GM18861 (cell line): ENCODE data around the gene PPM1L.

Source experiments
- ATAC-seq: cut with Tn5 transposase; IDR thresholded peaks from one replicate; pipeline ENCODE4 v1.9.1; 2021; ENCODE audit not compliant: unreplicated experiment

The PPM1L gene

DNA sequence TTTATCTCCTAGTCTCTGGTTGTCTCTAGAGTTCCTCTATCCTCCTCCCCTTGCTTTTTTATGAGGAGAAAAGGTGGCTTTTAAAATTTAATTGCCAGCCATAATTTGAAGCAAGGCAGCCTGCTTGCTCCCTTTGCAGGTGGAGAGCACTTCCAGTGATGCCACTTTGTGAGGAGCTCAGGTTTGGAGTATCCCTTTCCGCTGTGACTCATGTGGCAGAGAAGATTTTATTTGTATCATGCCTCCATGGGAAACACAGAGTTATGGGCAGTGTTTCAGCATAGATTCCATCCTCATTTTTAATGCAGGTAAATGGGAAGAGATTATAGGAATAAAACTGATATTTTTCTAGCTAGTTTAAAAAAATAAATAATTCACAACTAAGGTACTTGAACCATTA is 7.0 kb downstream of the PPM1L start:
- no peak for ATAC-seq

DNA sequence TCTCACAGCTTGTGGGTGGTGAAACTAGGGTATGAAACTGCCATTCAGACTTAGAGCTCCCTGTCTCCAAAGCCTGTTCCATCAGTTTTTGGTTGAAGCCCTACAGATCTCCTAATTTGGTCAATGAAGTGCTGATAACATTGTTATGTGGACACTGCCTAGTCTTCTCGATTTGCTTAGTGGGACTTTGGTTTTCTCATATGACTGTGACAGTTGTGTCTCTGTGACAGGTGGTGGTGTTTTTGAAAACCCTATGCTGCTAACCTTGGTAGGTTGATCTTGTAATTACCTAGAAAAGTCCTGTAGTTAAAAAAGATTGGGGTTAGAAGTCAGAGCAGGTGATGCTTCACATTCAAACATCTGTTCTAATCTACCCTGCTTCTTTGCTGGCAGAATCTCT is 9.2 kb downstream of the PPM1L start:
- no peak for ATAC-seq

DNA sequence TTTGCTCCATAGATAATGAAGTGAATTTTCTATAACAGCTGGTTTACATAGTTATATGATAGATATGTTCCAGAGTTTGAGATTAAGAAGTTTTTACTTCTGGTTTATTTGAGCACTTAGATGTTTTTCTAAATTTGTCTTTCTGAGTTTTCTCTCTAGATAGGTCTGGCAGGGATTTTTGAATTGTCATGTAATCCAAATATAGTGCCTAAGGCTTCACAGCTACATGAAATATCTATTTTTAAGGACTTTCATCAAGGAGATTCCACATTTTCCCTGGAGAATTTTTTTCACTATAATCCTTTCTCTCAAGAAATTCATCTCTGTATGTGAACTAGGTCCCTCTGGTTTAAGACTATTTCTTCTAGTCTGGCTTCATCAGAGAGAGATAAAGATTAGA is 12.0 kb downstream of the PPM1L start:
- ATAC-seq, result no peak

DNA sequence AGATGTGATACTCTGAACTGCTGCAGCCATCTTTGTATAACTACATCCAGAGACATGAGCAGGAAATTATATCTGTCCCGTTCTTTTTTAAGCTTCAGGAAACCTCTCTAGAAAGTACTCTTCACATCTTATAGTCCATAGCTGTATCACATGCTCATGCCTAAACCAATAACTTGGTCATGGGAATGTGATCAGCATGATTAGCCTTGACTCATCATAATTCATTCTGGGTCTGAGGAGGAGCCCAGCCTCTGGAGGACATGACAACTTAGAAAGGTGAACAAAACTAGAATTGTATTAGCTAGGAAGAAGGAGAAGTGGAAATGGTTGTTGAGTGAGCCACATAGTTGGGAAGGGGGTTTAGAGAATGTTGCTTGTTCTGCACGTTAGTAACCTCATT is 12.9 kb downstream of the PPM1L start:
- no peak for ATAC-seq

DNA sequence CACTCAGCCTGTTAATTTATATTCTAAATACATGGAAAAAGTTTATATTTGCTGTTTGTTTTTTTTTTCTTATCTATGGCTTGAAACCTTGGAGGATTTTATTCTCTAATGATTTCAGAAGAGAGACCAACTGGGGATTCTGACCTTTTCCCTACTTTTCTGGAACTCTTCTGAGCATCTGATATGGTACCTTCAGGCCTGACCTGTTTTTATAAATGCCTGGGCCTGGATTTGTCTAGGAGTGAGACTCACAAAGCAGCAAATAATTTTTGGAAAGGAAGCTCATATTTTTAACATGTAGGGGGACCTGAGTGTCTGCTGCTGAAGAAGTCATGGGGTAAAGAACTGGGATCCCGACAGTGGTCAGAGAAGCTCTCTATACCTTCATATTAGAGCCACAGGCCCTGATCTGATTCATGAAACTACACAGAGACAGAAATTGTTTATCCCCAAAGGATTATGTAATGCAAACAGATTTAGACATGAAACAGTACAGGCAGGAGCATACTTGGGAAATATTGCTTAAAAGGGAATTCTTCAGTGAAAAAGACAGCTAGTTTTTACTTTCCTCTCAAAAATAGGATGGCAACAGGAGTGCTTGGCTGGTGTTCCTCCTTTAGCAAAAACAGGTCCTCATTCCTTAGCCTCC is 15.9 kb downstream of the PPM1L start:
- no peak for ATAC-seq

DNA sequence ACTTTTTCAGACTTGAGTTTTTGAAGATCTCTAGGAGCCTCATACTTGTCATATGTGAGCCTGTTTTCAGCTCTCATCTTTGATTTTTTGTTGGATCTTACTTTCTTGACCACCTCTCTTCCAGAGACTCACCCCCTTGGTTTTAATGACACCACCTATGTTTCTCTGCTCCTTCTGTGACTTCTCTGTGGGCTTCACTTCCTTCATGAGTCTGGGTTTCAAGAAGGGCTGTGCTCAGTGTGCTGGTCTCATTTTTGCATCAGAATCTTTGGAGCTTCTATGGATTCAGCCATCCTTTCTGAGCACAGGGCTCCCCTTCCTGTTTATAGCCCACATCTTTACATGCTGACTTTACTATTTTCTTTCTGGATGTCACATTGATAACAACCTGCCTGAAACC is 17.7 kb downstream of the PPM1L start:
- ATAC-seq, result no peak

DNA sequence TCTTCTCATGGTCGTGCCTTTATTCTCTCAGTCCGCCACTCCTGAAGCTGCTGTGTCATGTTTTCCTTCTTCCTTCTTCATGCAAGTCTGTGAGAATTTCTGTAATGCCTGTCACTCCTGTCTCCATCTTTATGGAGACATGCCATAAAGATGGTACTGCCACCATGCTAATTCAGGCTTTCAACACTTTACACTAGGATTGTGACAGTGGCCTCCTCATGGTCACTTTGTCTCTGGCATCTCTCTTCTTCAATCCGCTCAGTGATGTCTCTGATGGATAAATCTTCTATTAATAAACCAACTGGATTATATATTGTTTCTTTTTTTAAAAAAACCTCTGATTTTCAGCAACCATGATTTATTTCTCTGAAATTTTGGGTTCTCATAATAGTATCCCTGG is 18.1 kb downstream of the PPM1L start:
- no peak for ATAC-seq

DNA sequence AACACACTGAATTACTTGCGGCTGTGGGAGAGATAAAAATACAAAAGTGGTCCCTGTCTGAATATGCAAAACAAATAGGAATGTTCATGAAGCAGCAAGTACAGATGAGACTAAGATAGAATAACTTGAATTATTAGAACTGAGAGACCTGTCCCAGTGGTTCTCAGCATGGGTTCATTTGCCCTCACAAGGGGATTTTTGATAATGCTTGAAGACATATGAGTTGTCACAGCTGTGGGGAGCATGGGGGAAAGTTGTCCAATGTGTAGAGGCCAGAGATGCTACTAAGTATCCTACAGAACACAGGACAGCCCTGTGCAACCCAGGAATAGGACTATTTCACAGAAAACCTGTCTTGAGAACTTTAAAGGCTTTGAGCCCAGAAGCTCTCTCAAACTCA is 22.4 kb downstream of the PPM1L start:
- ATAC-seq, result no peak

DNA sequence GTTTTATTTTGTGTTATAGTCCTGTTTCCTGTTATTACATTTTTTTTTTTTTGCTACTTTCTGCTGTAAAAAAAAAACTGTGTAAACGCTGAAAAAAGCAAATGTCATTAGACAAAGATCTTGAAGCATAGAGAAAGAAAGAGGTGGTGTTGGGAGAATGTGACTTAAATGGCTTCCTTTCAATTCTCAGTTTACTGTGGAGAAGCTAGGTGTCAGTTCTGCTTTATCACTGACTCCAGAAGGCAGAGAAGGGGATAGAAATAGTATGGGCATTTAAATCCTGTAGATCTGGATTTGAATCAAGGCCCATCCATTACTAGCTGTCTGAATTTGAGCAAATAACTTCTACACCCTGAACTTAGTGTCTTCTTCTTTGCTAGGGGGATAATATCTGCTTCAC is 23.0 kb downstream of the PPM1L start:
- no peak for ATAC-seq

DNA sequence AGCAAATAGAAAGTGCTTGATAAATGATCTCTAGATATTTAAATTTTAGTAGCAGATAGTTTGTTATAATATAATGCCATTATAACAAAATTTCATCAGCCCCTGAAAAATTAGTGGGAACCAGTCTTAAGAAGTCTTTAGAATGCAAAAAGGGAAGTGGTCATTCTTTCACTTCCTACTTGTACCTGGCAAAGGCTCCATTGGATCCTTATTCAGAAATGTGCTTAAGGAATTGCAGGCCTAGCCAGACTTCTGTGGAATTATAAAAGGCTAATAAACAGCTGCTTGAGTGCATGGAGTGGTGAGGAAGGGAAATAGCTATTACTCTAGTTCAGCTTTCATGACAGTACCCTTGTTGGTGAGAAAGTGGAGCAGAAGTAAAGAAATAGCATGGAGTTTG is 24.2 kb downstream of the PPM1L start:
- ATAC-seq, result no peak

DNA sequence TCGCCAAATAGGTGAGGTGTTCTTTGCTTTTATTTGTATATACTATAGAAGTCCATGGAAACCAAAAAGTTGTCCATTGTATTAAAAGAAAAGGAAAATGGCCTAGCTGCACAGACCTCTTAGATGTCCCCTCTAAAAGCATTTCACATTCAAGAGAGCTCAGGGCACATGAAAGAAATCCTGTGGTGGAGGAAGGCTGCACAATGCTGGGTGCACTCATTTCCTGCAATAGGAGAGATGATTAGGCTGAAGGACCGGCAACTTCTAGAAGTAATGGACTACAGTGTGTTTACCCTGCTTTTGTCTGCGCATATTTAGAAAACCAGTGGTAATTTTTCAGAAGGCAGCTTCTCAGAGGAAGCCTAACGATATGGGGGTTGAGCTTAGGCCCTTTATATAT is 25.4 kb downstream of the PPM1L start:
- ATAC-seq, result no peak

DNA sequence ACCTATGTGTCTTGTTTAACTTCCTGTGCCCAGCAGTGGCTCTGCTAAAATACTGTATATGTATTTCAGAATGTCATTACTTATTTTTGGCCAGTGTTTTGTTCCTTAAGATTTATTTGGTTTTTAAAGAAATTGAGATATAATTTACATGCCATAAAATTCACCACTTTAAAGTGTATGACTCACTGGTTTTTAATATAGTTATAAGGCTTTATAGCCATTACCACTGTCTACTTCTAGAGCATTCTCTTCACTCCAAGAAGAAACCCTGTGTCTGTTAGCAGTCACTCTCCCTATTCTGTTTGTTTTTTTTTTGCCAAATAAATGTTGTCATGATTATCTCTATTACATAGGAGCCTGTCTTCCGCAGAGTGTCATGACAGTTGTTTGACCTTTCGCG is 25.8 kb downstream of the PPM1L start:
- no peak for ATAC-seq

DNA sequence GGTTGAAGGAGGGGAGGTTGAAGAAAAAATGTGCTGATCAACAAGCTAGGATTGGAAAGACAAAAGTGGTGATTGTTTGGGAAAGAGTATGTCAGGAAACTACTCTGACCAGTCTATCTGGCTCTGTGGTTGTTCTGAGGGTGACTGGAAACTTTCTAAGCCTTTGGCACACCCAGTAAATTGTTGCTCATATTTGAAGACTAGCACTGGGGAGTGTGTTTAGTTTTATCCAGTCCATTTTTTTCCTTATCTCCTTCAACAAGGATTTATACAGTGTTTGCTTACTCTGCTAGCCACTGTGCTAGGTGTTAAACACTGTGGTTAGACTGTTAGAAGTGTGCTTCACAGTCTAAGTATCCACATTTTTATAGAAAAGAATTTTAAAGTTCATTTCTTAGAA is 28.8 kb downstream of the PPM1L start:
- ATAC-seq, result no peak

DNA sequence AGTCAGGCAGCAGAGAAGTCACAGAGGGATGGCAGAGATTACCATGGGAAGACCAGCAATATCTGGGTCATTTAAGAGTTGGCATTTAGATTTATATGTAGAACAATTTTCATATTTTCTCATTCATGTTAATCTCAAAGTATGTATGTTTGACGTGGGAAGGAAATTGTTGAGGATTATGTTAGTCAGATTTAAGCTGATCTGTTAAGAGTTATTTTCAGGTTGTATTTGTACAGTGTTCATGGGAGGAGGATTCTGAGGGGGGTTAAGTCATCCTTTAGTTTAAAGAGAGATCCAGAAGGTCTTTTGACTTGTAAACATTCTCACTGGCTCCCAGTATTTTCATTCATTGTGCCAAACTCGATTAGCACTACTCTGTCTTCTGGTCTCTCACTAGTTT is 34.7 kb downstream of the PPM1L start:
- ATAC-seq, result no peak

DNA sequence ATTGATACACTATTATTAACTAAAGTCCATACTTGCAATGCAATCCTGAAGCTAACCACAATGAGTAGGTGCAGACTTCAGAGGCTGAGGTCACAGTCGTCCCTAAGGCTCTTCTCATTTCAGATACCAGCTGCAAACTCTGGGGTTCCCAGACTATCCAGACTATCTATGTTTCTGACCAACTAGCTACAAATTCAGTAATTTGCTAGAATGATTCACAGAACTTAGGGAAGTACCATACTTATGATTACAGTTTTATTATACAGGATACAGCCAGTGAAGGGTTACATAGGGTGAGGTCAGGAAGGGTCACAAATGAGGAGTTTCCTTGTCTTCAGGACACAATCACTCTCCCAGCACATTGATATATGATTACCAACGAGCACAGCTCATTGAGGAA is 36.5 kb downstream of the PPM1L start:
- ATAC-seq, result no peak

DNA sequence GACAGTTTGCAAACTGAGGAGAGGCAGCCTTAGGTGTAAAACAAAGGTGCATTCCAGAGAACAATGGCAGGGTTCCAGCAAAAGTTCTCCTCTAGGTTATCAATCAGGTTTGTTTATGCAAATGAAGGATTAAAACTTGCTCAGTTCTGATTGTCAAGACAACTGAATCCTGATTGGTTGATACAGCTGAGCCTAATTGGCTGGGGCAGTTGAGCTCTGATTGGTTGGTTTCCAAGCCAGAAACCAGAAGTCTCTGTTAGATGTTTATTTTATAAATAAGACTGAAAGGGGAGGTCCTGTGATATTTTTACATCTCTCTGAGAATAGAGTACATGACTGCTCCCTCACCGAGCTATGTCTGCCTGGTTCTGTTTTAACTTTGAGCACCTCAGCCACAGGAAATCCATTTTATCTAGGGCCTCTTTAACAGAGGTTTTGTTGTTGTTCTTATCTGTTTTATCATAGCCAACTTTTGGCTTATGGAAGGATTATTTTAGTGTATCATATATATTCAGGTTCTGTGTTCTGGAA is 37.8 kb downstream of the PPM1L start:
- no peak for ATAC-seq

DNA sequence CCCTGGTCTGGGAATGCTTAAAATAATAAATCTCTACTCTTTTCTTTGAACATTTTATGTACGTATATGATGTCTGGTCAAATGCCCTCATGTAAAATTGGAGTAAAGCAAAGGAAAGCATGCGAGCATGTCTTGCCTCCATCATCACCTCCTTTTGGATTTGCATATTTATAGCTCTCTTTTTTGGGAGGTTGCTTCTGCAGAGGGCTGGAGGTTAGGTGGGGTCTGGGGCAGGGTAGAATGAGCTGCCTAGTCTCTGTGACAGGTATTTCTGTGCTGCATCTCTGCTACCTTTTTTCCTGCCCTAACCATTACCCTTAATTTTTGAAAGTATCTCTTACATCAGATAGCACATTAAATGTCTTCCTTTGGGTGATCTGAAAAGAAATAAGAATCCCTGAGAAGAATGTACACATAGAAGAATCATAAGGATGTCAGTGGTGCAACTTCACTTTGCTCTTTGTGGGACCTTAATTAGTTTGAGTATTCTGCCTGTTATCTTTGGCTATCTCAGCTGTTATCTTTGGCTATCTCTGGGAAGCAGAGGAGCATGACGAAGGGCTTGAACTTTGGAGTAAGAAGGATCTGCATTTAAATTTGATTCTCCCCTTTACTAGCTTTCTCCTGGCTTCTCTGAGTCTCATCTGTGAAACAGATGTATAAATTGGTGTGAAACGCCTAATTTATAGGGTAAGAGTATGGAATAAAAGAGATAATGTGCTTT is 40.2 kb downstream of the PPM1L start:
- no peak for ATAC-seq

DNA sequence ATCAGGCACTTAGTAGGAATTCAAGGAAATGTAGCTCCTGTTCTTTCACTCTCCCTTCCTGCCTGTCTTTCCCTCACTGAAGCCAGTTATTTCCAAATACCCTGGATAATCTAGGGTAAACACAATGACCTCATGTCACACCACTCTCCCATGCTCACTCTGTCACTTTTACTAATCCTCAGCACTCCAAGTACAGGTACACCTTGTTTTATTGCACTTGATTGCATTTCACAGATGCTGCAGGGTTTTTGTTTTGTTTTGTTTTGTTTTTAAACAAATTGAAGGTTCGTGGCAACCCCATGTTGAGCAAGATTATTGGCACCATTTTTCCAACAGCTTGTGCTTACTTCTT is 40.8 kb downstream of the PPM1L start:
- ATAC-seq, result no peak

DNA sequence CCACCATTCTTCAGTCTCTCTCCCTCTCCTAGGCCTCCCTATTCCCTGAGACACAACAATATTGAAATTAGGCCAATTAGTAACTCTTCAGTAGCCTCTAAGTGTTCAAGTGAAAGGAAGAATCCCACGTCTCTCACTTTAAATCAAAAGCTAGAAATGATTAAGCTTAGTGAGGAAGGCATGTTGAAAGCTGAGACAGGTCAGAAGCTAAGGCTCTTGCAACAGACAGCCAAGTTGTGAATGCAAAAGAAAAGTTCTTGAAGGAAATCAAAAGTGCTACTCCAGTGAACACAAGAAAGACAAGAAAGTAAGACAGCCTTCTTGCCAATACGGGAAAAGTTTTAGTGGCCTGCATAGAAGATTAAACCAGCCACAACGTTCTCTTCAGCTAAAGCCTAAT is 41.3 kb downstream of the PPM1L start:
- no peak for ATAC-seq

DNA sequence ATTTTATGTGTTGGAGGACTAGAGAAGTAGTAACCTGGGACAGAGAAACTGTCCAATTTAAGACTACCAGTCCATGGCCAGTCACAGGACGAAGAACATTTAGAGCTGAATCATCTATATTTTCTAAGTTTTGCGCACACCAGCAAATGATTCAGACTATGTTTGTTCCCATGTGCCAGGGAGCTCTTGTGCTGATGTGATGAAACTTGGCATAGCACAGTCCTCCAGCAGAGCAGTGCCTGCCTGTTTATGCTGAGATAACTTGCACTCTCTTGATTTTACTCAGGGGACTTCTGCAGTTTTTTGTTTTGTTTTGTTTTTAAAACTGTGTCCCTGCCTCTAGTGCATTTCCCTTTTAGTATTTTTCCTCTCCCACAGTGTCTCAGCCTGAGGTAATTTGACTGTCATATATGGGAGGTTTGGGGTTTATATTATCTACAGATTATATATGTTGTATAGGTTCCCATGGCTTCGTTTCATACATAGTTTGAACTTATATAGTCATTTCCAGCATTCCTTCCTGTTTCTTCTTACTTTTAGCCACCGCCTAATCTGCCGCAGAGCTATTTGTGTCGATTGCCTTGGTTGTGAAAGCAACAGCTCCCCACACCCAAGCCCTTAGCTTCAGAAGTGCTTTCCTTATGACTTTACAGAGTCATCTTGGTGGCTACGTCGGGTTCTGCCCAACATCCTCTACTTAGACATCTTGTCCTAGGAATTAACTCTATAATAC is 45.5 kb downstream of the PPM1L start:
- ATAC-seq, result no peak

DNA sequence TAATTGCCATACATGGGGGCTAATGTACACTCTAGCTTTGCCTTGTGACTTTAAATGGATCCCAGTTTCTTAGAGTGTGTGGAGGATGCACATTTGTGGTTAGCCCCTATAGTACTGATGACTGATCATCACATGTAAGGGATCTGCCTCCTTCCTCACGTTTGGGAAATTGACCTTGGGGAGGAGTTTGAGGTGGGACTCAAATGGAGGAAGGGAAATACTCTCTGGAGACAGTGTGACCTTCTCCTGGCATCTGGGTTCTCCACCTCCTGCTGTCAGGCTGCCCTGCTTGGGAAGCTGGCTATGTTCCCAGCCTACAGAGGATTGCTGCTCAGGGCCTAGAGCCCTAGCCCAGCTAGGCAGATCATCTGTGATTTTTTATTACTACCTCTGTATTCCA is 48.7 kb downstream of the PPM1L start:
- no peak for ATAC-seq

DNA sequence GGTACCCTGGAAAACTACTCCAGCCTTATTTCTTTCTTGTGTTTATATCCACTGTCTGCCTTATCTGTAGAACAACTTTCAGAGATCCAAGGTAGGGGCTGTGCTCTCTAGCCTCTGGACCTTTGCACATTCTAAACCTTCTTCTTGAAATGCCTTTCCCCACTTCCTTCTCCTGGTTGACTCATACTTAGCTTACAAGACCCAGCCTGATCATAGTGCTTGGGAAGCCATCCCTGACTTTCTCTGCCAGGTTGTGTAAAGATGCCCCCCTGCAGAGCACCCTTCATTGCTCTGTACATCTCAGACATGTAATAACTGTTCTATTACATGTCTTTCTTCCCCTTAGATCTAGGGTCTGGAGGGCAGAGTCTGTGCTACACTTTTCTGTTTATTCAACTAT is 50.1 kb downstream of the PPM1L start:
- no peak for ATAC-seq
